ENCODE data around the gene ADGRV1.
A peak's percentile ranks its signal among the peaks of the same experiment; 100 is the strongest.

The ADGRV1 gene

DNA sequence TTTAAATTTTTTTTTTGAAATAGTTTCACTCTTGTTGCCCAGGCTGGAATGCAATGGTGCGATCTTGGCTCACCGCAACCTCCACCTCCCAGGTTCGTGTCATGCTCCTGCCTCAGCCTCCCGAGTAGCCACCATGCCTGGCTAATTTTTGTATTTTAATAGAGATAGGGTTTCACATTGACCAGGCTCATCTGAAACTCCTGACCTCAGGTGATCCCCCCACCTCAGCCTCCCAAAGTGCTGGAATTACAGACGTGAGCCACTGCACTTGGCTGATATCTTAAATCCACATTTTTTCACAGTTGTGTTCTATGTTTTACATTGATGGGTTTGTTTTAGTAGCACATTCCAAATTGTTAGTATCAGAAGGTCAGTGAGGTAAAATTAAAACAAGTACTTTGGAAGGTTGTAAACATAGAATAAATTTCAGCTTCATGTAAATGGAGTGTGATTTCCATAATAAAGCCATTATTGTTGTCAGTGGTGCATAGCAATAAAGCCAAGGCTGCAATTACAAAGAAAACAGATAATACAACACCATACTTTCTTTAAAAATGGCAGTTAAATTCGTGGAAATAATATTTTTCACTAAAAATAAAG is 537.3 kb downstream of the ADGRV1 start:
- Histone ChIP-seq H3K27me3 (ENCODE audit: control insufficient read depth in 1 of 2, insufficient read depth in 2 of 2, low read length in 2 of 2) (no peaks in the 10 kb centered on the region), H3K4me1 (ENCODE audit: insufficient read depth, low read length) (peaks cover 17% of the 10 kb centered on the region), H3K9me3 (ENCODE audit: low read length) (no peaks in the 10 kb centered on the region), H3K9ac (ENCODE audit: low read length) (no peak overlapping the region), H3K27ac (ENCODE audit: low read depth, low read length) (no peak overlapping the region), H3K4me3 (ENCODE audit: low read depth in 1 of 2, low read length in 2 of 2) (no peak overlapping the region), H3K36me3 (ENCODE audit: insufficient read depth, low read length) (no peaks in the 10 kb centered on the region)

DNA sequence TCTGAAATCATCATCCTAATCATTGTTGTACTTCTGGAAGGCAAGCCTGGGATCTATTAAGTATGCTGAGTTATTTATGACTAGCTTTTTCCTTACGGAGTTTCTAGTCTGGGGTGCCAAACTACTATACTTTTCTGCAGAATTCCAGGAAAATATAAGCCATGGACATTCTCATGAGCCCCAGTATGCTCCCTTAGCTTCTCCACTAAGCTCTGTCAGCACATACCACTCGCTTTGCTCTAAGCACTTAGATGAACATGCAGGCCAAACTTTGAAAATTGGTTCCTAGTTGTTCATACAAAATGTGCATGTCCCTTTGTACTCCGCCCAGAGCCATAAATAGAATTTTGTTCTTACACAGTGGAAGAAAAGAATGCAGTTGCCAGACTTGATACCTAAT is 539.9 kb downstream of the ADGRV1 start:
- Histone ChIP-seq H3K27me3 (ENCODE audit: control insufficient read depth in 1 of 2, insufficient read depth in 2 of 2, low read length in 2 of 2) (no peaks in the 10 kb centered on the region), H3K27ac (ENCODE audit: low read depth, low read length) (no peak overlapping the region), H3K9ac (ENCODE audit: low read length) (no peak overlapping the region), H3K36me3 (ENCODE audit: insufficient read depth, low read length) (no peaks in the 10 kb centered on the region), H3K9me3 (ENCODE audit: low read length) (no peaks in the 10 kb centered on the region), H3K4me3 (ENCODE audit: low read depth in 1 of 2, low read length in 2 of 2) (no peak overlapping the region), H3K4me1 (ENCODE audit: insufficient read depth, low read length) (peaks cover 22% of the 10 kb centered on the region)

GRCh38 chr5:91101600-91102379 is 543.2 kb downstream of the ADGRV1 start:
- Histone ChIP-seq H3K36me3 (ENCODE audit: insufficient read depth, low read length) (no peaks in the 10 kb centered on the region), H3K4me3 (ENCODE audit: low read depth in 1 of 2, low read length in 2 of 2) (no peak overlapping the region)

DNA sequence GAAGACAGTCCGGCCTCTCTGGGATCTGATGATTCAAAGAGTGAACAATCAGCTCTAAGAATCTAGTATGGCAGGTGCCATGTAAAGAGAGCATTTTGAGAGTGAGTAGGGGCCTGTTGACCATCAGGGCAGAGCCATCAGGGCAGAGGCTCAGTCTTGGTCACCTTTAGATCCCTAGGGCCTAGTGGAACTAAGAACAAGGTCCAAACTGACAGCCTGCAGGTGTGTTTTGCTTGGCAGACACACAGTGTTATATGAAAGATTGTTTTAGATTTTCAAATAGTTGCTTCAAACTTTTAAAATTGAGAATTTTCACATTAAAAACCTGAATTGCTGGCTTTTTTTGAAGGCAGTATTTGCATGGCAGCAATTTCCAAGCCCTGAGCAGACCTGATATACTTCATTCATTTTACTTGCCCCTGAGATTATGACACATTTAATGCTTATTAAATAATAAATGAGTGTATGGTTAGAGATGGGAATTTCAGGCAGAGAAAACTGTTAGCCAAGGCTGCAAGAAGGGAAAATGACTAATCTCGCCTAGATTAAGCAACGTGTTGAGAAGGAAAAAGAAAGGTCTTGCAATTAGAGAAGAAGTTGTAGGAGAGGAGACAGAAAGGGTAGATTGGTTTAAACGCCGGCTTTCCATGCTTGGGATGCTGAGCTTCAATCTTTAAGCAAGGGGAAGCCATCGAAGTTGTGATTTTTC is 544.9 kb downstream of the ADGRV1 start:
- Histone ChIP-seq H3K4me3 (ENCODE audit: low read depth in 1 of 2, low read length in 2 of 2) (no peak overlapping the region), H3K27ac (ENCODE audit: low read depth, low read length) (no peak overlapping the region), H3K9ac (ENCODE audit: low read length) (no peak overlapping the region), H3K4me1 (ENCODE audit: insufficient read depth, low read length) (peaks cover 7% of the 10 kb centered on the region), H3K27me3 (ENCODE audit: control insufficient read depth in 1 of 2, insufficient read depth in 2 of 2, low read length in 2 of 2) (no peaks in the 10 kb centered on the region), H3K9me3 (ENCODE audit: low read length) (no peaks in the 10 kb centered on the region), H3K36me3 (ENCODE audit: insufficient read depth, low read length) (no peaks in the 10 kb centered on the region)

More at GRCh38 chr5:91101600-91102379, 543.2 kb downstream of the ADGRV1 start:
- Histone ChIP-seq H3K27me3 (ENCODE audit: control insufficient read depth in 1 of 2, insufficient read depth in 2 of 2, low read length in 2 of 2) (no peaks in the 10 kb centered on the region), H3K4me1 (ENCODE audit: insufficient read depth, low read length) (peaks cover 15% of the 10 kb centered on the region), H3K27ac (ENCODE audit: low read depth, low read length) (no peak overlapping the region), H3K9ac (ENCODE audit: low read length) (no peak overlapping the region), H3K9me3 (ENCODE audit: low read length) (no peaks in the 10 kb centered on the region)

GRCh38 chr5:91104062-91104448 is 545.5 kb downstream of the ADGRV1 start:
- Histone ChIP-seq H3K27ac (ENCODE audit: low read depth, low read length) (no peak overlapping the region), H3K4me3 (ENCODE audit: low read depth in 1 of 2, low read length in 2 of 2) (no peak overlapping the region), H3K9me3 (ENCODE audit: low read length) (no peaks in the 10 kb centered on the region), H3K36me3 (ENCODE audit: insufficient read depth, low read length) (no peaks in the 10 kb centered on the region), H3K4me1 (ENCODE audit: insufficient read depth, low read length) (peaks cover 5% of the 10 kb centered on the region), H3K9ac (ENCODE audit: low read length) (no peak overlapping the region), H3K27me3 (ENCODE audit: control insufficient read depth in 1 of 2, insufficient read depth in 2 of 2, low read length in 2 of 2) (no peaks in the 10 kb centered on the region)

DNA sequence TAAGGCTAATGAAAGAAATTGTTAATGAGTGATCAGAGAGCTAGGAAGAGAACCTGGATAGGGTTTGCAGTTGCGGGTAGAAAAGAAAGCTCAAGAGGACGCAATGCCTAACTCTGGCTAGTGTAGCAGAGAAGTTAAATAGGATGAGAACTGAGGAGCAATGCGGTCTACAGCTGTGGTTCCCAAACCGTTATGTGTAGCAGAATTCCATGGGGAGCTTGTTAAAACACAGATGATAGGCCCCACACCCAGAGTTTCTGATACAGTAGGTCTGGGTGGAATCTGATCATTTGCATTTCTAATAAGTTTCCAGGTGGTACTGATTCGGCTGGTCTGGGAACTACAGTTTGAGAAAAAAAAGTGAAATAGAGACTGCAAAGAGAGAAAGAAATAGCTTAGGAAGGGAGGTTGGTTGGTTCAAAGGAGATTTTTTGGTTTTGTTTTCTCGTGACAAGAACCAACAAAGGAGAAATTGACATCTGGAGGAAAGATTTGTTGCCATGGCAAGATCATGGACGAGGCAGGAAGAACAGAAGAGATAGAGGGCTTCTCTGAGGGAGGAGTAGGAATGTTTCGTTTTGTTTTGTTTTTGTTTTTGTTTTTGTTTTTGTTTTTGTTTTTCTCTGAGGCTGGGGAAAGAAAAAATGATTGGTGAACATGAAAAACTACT is 548.4 kb downstream of the ADGRV1 start:
- Histone ChIP-seq H3K9ac (ENCODE audit: low read length) (no peak overlapping the region), H3K4me1 (ENCODE audit: insufficient read depth, low read length) (peaks cover 20% of the 10 kb centered on the region), H3K9me3 (ENCODE audit: low read length) (no peaks in the 10 kb centered on the region), H3K4me3 (ENCODE audit: low read depth in 1 of 2, low read length in 2 of 2) (no peak overlapping the region), H3K27ac (ENCODE audit: low read depth, low read length) (no peak overlapping the region), H3K36me3 (ENCODE audit: insufficient read depth, low read length) (no peaks in the 10 kb centered on the region), H3K27me3 (ENCODE audit: control insufficient read depth in 1 of 2, insufficient read depth in 2 of 2, low read length in 2 of 2) (no peaks in the 10 kb centered on the region)

DNA sequence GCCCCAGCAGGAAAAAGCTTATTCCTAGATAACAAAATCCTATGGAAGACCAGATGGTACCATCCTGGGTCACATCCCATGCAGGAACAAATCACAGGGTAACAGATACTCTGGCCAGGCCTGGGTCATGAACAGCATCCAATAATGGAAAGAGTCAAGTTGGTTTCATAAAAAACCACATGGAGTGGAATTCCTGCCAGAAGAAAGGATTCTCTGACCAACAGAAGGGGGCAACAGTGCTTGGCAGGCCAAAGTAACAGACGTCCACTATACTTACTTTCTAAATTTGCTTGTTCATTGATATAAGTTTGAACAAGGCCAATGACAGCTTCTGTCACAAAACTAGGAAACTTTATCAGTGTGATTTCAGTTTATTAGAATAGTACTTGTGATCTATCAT is 551.0 kb downstream of the ADGRV1 start:
- Histone ChIP-seq H3K27me3 (ENCODE audit: control insufficient read depth in 1 of 2, insufficient read depth in 2 of 2, low read length in 2 of 2) (no peaks in the 10 kb centered on the region), H3K9ac (ENCODE audit: low read length) (no peak overlapping the region), H3K4me1 (ENCODE audit: insufficient read depth, low read length) (peaks cover 26% of the 10 kb centered on the region), H3K9me3 (ENCODE audit: low read length) (no peaks in the 10 kb centered on the region), H3K36me3 (ENCODE audit: insufficient read depth, low read length) (no peaks in the 10 kb centered on the region), H3K27ac (ENCODE audit: low read depth, low read length) (no peak overlapping the region), H3K4me3 (ENCODE audit: low read depth in 1 of 2, low read length in 2 of 2) (no peak overlapping the region)

DNA sequence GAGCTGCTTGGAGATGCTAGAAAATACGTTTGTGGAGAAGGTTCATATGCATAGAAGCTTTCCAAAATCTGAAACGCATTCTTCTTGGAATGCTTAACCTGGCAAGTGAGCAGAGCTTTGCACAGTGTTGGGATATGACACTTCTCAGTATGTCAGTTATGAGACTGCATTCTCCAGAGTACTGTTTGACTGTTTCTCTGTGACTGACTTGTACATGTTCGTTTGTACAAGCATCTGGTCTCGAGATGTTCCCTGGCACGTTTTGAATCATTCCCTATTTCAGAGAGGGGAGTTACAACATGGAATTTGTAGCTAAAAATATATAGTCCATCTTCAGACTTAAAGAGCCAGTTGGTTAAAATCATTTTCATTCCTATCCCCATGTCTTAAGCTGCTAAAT is 552.1 kb downstream of the ADGRV1 start:
- H3K27me3 ChIP-seq (ENCODE audit: control insufficient read depth in 1 of 2, insufficient read depth in 2 of 2, low read length in 2 of 2): no peaks in the 10 kb centered on the region

DNA sequence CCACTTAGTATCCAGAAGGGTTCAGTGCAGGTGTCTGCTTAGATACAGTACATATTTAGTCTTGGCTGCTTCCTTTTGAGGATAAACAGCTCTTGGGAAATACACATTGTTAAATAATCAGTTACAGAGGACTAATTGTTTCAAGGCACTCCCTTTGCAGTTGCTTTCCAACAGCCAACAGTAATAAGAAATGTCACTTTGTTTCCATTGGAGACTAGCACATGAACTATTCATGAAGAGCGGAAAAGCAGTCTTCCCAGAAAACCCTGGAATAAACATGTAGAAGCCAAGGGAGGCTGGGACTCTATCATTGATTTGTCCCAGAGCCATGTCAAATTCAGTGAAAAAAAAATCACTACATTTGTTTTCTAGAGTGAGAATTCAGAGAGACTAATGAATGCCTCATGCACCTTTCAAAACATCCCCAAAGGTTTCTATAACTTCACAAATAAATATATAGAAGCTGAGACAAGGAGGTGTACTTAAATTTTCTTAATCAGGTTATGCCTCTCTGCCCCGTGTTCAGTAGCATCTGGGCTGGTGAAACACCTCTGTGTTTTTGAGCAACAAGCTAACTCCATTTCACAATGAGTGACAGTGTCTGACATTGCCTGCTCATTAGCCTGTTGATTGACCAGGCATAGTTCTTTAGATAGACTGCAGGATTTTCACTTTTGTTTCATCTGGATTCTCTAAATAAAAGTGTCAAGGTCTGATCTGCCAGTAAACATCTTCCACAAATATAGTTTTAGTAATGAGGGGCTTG is 553.1 kb downstream of the ADGRV1 start:
- Histone ChIP-seq H3K27me3 (ENCODE audit: control insufficient read depth in 1 of 2, insufficient read depth in 2 of 2, low read length in 2 of 2) (no peaks in the 10 kb centered on the region), H3K9ac (ENCODE audit: low read length) (no peak overlapping the region), H3K4me1 (ENCODE audit: insufficient read depth, low read length) (peaks cover 33% of the 10 kb centered on the region), H3K9me3 (ENCODE audit: low read length) (no peaks in the 10 kb centered on the region), H3K36me3 (ENCODE audit: insufficient read depth, low read length) (no peaks in the 10 kb centered on the region), H3K27ac (ENCODE audit: low read depth, low read length) (peak overlapping the region; percentile 54), H3K4me3 (ENCODE audit: low read depth in 1 of 2, low read length in 2 of 2) (no peak overlapping the region)

More for the DNA sequence above, 552.1 kb downstream of the ADGRV1 start:
- H3K9ac ChIP-seq (ENCODE audit: low read length): no peak overlapping the region
- H3K9me3 ChIP-seq (ENCODE audit: low read length): no peaks in the 10 kb centered on the region
- no peak overlapping the region for H3K4me3 ChIP-seq (ENCODE audit: low read depth in 1 of 2, low read length in 2 of 2)
- peaks cover 33% of the 10 kb centered on the region for H3K4me1 ChIP-seq (ENCODE audit: insufficient read depth, low read length)
- peak overlapping the region; percentile 54 for H3K27ac ChIP-seq (ENCODE audit: low read depth, low read length)
- H3K36me3 ChIP-seq (ENCODE audit: insufficient read depth, low read length): no peaks in the 10 kb centered on the region

- Histone ChIP-seq H3K36me3 (ENCODE audit: insufficient read depth, low read length) (no peaks in the 10 kb centered on the region), H3K27me3 (ENCODE audit: control insufficient read depth in 1 of 2, insufficient read depth in 2 of 2, low read length in 2 of 2) (no peaks in the 10 kb centered on the region), H3K4me1 (ENCODE audit: insufficient read depth, low read length) (peaks cover 45% of the 10 kb centered on the region), H3K4me3 (ENCODE audit: low read depth in 1 of 2, low read length in 2 of 2) (no peak overlapping the region), H3K9me3 (ENCODE audit: low read length) (no peaks in the 10 kb centered on the region), H3K9ac (ENCODE audit: low read length) (no peak overlapping the region), H3K27ac (ENCODE audit: low read depth, low read length) (no peak overlapping the region)
Observed at GRCh38 chr5:91114658-91115057, 556.1 kb downstream of the ADGRV1 start.

DNA sequence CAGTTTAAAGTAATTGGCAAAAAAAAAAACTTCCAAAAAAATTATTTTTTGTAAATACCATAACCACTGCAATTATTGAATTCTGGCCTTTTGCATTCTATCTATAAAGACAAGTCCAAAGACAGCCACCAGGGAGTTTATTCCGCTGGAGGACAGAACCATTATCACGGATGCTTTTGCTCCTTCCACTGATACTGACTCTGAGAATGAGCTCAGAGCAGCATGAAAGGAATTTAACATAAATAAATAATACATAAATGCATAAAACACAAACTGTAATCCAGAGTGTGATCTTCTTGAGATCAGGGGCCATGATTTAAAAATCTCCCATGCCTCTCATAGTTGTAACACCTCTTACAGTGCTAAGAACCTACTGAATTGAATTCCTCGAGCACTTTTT is 559.8 kb downstream of the ADGRV1 start:
- Histone ChIP-seq H3K9ac (ENCODE audit: low read length) (no peak overlapping the region), H3K9me3 (ENCODE audit: low read length) (no peaks in the 10 kb centered on the region), H3K27me3 (ENCODE audit: control insufficient read depth in 1 of 2, insufficient read depth in 2 of 2, low read length in 2 of 2) (no peaks in the 10 kb centered on the region), H3K4me1 (ENCODE audit: insufficient read depth, low read length) (peaks cover 47% of the 10 kb centered on the region), H3K27ac (ENCODE audit: low read depth, low read length) (no peak overlapping the region), H3K36me3 (ENCODE audit: insufficient read depth, low read length) (no peaks in the 10 kb centered on the region), H3K4me3 (ENCODE audit: low read depth in 1 of 2, low read length in 2 of 2) (no peak overlapping the region)

Data from muscle layer of colon (tissue), 2 donors.